HUES6 (cell line): ENCODE data around the gene COL27A1.

Experiments
- H3K27ac ChIP-seq: 2 replicates; pipeline ENCODE4 v1.7.0; 2013; ENCODE audit warnings: low read depth, mild to moderate bottlenecking, low read length, inconsistent platforms
- H3K27me3 ChIP-seq: 2 replicates; pipeline ENCODE4 v1.6.1; 2013; ENCODE audit warnings: low read length; ENCODE audit not compliant: control insufficient read depth, insufficient read depth
- H3K36me3 ChIP-seq: 2 replicates; pipeline ENCODE4 v1.6.1; 2013; ENCODE audit warnings: low read length; ENCODE audit not compliant: control insufficient read depth, insufficient read depth
- H3K4me1 ChIP-seq: 2 replicates; pipeline ENCODE4 v1.6.1; 2013; ENCODE audit warnings: low read length; ENCODE audit not compliant: control insufficient read depth, insufficient read depth
- H3K4me3 ChIP-seq: 2 replicates; pipeline ENCODE4 v1.5.1; 2013; ENCODE audit warnings: low read depth, low read length
- H3K9ac ChIP-seq: one replicate; pipeline ENCODE4 v1.6.1; 2013; ENCODE audit warnings: mild to moderate bottlenecking, low read length
- H3K9me3 ChIP-seq: 2 replicates; pipeline ENCODE4 v1.6.1; 2013; ENCODE audit warnings: low read depth, low read length; ENCODE audit not compliant: control insufficient read depth, insufficient read depth

The COL27A1 gene

GRCh38 chr9:114335745-114336144 is 180.4 kb downstream of the COL27A1 start:
- peaks cover 37% of the 10 kb centered on the region for H3K36me3 ChIP-seq
- no peaks in the 10 kb centered on the region for H3K27me3 ChIP-seq
- H3K4me1 ChIP-seq: no peaks in the 10 kb centered on the region; the same call in 1 of the 2 replicates
- H3K27ac ChIP-seq: no peak overlapping the region
- H3K9ac ChIP-seq: no peak overlapping the region
- H3K4me3 ChIP-seq: no peak overlapping the region
- H3K9me3 ChIP-seq: no peaks in the 10 kb centered on the region

GRCh38 chr9:114336157-114336556 is 180.8 kb downstream of the COL27A1 start:
- Histone ChIP-seq H3K36me3 (peaks cover 41% of the 10 kb centered on the region), H3K9me3 (no peaks in the 10 kb centered on the region), H3K4me1 (no peaks in the 10 kb centered on the region; the same call in 1 of the 2 replicates), H3K4me3 (no peak overlapping the region), H3K27me3 (no peaks in the 10 kb centered on the region), H3K9ac (no peak overlapping the region), H3K27ac (no peak overlapping the region)

GRCh38 chr9:114336699-114337395 is 181.5 kb downstream of the COL27A1 start:
- Histone ChIP-seq H3K9ac (no peak overlapping the region), H3K4me3 (no peak overlapping the region), H3K36me3 (peaks cover 48% of the 10 kb centered on the region)

GRCh38 chr9:114338187-114338586 is 182.8 kb downstream of the COL27A1 start:
- H3K4me3 ChIP-seq: no peak overlapping the region
- H3K4me1 ChIP-seq: no peaks in the 10 kb centered on the region; the same call in 1 of the 2 replicates
- H3K36me3 ChIP-seq: peaks cover 58% of the 10 kb centered on the region
- H3K9ac ChIP-seq: no peak overlapping the region
- no peak overlapping the region for H3K27ac ChIP-seq
- no peaks in the 10 kb centered on the region for H3K27me3 ChIP-seq
- H3K9me3 ChIP-seq: no peaks in the 10 kb centered on the region

More at GRCh38 chr9:114336699-114337395, 181.5 kb downstream of the COL27A1 start:
- Histone ChIP-seq H3K4me1 (no peaks in the 10 kb centered on the region; the same call in 1 of the 2 replicates), H3K9me3 (no peaks in the 10 kb centered on the region), H3K27ac (no peak overlapping the region), H3K27me3 (no peaks in the 10 kb centered on the region)

- Histone ChIP-seq H3K36me3 (peaks cover 69% of the 10 kb centered on the region), H3K4me1 (no peaks in the 10 kb centered on the region; the same call in 1 of the 2 replicates), H3K27ac (no peak overlapping the region), H3K27me3 (no peaks in the 10 kb centered on the region), H3K9me3 (no peaks in the 10 kb centered on the region), H3K9ac (no peak overlapping the region), H3K4me3 (no peak overlapping the region)
Measured at GRCh38 chr9:114339130-114339908, 184.0 kb downstream of the COL27A1 start.

- Histone ChIP-seq H3K27ac (no peak overlapping the region), H3K4me3 (no peak overlapping the region), H3K9me3 (no peaks in the 10 kb centered on the region), H3K9ac (no peak overlapping the region), H3K4me1 (no peaks in the 10 kb centered on the region; the same call in 1 of the 2 replicates), H3K27me3 (no peaks in the 10 kb centered on the region), H3K36me3 (peaks cover 79% of the 10 kb centered on the region)
Measured at GRCh38 chr9:114341152-114341830, 186.0 kb downstream of the COL27A1 start.

- no peak overlapping the region for H3K27ac ChIP-seq
- H3K36me3 ChIP-seq: peaks cover 83% of the 10 kb centered on the region
- H3K4me3 ChIP-seq: no peak overlapping the region
- H3K4me1 ChIP-seq: no peaks in the 10 kb centered on the region; the same call in 1 of the 2 replicates
- no peaks in the 10 kb centered on the region for H3K27me3 ChIP-seq
- no peak overlapping the region for H3K9ac ChIP-seq
- no peaks in the 10 kb centered on the region for H3K9me3 ChIP-seq
Measured at GRCh38 chr9:114341991-114342390, 186.7 kb downstream of the COL27A1 start.

- no peaks in the 10 kb centered on the region; the same call in 1 of the 2 replicates for H3K4me1 ChIP-seq
- no peak overlapping the region for H3K4me3 ChIP-seq
- H3K36me3 ChIP-seq: peaks cover 82% of the 10 kb centered on the region
- no peaks in the 10 kb centered on the region for H3K9me3 ChIP-seq
- no peaks in the 10 kb centered on the region for H3K27me3 ChIP-seq
- H3K27ac ChIP-seq: no peak overlapping the region
- H3K9ac ChIP-seq: no peak overlapping the region
Measured at GRCh38 chr9:114342755-114343440, 187.6 kb downstream of the COL27A1 start.

GRCh38 chr9:114343471-114344187 is 188.3 kb downstream of the COL27A1 start:
- Histone ChIP-seq H3K9me3 (no peaks in the 10 kb centered on the region), H3K36me3 (peaks cover 81% of the 10 kb centered on the region), H3K4me3 (no peak overlapping the region), H3K9ac (no peak overlapping the region), H3K27ac (no peak overlapping the region), H3K27me3 (no peaks in the 10 kb centered on the region), H3K4me1 (peaks cover 7% of the 10 kb centered on the region)

GRCh38 chr9:114344188-114344566 is 188.8 kb downstream of the COL27A1 start:
- Histone ChIP-seq H3K27me3 (no peaks in the 10 kb centered on the region), H3K9me3 (no peaks in the 10 kb centered on the region), H3K36me3 (peaks cover 81% of the 10 kb centered on the region)

More at GRCh38 chr9:114344188-114344566, 188.8 kb downstream of the COL27A1 start:
- Histone ChIP-seq H3K27ac (no peak overlapping the region), H3K9ac (no peak overlapping the region), H3K4me1 (peaks cover 12% of the 10 kb centered on the region), H3K4me3 (no peak overlapping the region)
